NCI-H526 (cell line): Measurements from ENCODE around the gene MAD1L1.

ENCODE experiments used
- DNase-seq, 2 experiments: peaks; one replicate each; lab custom pipeline; 2025; lab: John Stamatoyannopoulos, UW

Gene MAD1L1

DNA sequence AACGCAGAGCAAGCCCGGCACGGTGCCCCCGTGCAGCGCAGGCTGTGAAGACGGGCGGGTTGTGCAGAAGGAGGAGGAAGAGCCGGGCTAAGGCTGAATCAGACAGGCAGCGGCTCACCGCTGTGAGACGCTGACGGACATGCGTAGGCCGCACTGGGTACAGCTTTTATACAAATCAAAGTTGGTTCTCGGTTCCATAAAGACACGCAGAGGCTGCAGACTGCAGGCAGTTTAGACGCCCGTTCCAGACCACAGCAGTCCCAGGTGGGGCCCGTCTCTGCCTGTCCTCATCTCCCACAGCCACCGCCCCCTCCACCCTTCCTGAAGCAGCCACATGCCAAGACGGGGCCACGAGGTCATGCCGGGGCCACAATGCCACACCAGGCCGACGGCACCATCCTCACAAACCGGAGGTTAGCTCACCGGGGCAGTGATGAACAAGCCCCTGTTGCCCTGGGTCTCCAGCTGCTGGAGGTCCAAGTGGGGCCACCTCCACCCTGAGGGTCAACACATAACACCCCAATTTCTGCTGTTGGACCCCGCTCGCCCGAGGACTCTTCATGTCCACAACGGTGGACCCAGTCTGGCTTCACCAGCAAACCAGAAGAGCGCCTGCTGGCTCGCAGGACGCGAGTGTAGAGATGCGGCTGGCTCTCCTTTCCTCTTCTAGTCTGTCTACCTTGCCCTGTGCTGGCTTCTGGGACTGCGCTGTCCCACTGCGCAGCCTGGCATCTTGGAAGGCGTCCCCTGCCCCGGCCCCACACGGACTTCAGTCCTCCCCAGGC, 335.5 kb downstream of the MAD1L1 start:
- no peak for DNase-seq

DNA sequence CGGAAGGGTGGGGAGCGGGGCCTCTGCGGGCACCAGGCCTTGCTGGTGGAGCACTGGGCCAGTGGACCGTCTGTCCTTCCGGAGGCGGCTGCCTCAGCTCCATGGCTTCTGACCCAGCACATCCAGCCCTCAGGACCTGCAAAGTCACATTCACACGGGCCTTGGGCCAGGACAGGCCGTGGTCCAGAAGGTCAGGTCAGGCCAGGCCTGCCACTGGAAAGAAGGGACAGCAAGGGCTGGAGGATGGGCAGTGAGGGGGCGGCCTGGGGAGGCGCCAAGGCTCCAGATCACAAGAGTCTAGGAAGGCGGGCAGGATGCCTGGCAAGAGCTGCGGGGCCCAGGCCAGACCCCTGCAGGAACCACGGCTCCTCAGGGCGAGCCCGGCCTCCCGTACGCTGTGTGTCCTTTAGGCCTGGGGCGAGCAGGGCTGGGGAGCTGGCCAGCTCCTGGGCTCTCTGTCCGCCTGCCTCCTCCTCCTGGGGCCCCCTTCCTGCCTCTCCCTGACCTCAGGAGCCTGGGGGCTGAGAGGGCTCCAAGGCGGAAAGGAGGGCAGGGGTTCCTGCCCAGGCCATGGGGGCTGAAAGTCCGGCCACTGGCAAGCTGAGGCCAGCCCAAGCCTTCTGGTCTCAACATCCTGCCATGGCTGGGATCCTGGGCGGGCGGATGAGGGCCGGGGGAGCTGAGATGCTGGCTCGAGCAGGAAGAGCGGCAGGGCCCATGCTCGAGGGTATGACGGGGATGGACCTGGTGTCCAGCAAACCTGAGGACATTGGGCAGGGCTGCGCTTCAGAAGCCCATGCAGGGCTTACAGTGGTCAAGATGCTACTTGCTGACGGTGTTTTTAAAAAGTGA, 336.9 kb downstream of the MAD1L1 start:
- DNase-seq: no peak

DNA sequence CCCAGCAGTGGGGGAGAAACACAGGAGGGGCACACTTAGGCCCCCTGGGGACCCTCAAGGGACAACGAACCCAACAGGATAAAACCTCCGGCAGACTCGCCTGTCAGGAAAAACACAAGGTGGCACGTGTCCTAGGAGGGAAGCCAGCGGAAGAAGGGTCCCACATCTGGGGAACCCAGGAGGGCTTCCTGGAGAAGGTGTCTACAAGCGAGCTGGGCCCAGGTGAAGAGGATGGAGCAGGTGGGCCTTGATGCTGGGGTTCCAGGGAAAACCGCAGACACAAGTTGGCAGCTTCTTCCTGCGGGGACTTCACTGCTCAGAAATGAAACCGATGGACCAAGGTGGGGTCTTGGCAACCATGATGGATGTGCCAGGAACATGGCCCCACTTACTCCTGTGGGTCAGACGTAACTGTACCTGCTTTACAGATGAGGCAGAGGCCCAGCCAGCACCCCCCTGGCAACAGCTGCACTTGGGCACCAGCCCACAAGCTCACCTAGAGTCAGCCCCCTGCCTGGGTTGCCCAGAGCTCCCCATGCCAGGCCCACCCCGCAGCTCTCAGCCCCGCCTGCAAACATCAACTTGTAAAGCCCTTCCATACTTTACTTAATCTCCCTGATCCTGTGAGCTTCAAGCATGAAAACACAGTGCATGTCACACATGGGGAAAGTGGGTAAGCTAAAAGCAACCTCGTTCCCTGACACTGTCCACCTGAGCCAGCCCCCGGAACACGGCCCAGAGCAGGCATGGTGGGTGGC, 337.7 kb downstream of the MAD1L1 start:
- DNase-seq: no peak

DNA sequence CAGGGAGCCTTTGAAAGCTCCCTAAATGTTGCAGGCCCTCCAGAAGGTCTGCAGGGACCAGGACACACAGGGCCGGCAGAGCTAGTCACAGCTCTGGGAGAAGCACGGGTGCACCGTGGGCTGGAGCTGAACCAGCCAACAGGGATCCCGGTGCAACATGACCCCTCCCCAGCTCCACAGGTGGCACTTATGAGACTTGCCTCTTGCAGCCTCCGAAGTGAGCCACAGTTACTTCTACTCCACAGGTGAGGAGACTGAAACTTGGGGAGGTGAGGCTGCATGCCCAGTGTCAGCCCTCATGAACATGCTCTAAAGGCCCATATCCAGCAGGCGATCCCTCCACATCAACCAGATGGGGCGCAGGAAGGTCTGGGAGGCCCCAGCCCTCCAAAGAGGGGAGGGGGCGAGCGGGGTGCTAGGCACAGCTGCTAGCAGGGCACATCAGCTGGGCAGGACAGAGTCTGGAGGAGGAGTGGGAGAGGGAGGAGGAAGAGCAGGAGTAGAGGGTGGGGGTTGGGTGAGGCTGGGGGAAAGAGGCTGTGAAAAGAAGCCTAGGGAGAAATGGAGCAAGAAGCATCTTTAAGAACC, 338.3 kb downstream of the MAD1L1 start:
- DNase-seq: no peak

DNA sequence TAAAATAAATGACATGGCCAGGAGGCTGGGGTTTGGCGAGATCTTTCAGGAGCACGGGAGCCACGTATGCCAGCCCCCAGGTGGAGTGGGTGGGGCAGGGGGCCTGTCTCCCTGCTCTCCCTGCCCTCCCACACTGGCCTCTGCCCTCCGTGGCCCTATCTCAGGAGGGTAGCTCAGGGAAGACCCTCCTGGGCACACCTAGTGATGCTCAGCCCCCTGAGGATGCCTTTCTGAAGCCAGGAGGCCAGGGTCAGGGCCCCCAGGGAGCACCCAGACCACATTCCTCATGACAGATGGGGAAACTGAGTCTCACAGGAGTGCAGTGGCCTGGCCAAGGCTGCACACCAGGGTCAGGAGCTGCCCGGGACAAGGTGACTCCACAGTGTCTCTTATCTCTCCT, 339.3 kb downstream of the MAD1L1 start:
- DNase-seq: no peak

DNA sequence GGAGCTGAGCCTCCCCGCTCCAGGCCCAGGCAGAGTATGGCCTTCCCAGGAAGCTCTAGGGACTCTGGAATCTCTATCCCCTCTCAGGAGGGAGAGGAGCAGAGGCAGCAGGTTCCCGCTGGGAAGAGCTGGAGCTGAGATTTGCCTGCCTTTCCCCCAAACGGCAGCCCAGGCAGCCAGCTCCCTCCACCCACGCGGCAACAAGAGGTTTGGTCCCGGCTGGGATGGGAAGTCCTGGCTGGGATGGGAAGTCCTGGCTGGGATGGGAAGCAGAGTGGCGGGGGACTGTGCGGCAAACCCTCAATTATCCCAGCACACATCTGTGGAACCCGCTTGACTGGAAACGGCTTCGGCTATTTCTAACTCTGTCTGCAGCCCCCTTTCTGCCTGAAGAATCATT, 339.7 kb downstream of the MAD1L1 start:
- DNase-seq: no peak

DNA sequence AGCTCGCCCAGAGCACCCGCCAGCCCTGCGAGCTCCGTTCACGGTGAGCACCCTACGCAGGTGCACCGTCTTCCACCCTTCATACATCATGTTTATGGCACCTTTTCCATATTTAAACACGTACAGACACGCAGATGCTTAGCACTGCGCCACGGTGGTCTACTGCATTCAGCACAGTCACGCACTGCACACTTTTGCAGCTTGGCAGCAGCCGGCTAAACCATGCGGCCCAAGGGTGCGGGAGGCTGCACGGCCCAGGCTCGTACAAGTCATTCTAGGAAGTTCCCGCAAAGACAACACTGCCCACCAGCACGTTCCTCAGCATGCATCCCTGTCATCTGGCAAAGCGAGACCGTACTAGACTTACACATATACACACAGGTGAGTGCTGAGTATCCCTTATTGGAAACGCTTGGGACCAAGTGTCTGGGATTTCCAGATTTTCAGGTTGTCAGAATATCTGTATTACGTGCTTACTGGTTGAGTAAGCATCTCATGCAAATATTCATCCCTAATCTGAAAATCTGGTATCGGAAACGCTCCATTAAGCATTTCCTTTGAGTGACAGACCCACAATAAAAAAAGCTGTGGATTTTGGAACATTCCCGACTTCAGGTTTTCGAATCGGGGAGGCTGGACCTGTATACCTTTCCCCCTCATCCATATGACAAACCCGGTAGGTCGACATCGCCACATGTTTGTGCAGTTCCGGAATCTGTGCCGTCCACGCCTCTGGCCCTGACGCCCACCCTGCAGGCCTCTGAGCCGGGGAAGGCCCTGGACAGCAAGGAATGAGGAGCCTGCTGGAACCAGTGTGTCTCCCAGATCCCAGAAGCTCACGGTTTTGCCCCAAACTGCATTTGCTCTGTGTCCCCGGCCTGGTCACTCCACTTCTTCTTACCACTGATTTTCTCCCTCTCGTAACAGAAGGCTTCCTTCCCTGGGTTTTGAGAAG, 340.5 kb downstream of the MAD1L1 start:
- peak in 1 of 2 experiments; percentile 24 for DNase-seq

DNA sequence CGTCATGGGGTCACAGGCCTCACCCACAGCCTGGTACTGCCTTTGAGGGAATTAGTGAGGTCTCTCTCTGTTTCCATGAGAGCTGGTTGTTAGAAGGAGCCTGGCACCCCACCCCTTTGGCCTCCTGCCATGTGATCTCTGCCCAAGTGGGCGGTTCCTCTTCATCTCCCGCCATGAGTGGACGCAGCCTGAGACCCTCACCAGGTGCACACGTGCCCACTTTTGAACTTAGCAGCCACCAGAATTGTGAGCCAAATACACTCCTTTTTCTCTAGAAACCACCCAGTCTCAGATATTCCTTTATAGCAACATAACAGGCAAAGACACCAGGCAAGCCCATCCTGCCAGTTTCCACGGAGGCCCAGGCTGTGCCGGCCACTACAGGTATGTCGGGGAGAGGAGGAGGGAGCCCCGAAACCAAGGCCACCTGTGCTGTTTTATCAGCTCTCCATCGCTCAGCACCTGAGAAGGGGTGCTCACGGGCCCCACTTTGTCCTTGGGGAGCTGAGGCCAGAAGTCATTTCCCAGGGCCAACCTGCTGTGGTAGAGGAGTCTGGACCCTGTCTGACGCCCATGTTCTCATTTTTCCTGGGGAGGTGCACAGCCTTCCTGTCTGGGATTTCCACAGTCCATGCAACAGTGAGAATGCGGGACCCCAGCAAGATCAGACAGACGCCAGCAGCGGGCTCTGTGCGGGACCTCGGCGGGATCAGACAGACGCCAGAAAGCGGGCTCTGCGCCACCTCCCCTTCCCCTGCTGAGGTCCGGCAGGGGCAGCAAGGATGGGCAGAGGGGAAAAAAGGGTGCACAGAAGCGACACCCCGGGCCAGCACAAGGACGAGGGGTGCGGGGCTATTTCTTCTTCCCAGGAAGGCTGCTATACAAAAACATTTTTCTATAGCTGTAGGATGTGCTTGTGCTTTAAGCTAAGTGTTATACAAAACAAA, 342.2 kb downstream of the MAD1L1 start:
- no peak for DNase-seq

DNA sequence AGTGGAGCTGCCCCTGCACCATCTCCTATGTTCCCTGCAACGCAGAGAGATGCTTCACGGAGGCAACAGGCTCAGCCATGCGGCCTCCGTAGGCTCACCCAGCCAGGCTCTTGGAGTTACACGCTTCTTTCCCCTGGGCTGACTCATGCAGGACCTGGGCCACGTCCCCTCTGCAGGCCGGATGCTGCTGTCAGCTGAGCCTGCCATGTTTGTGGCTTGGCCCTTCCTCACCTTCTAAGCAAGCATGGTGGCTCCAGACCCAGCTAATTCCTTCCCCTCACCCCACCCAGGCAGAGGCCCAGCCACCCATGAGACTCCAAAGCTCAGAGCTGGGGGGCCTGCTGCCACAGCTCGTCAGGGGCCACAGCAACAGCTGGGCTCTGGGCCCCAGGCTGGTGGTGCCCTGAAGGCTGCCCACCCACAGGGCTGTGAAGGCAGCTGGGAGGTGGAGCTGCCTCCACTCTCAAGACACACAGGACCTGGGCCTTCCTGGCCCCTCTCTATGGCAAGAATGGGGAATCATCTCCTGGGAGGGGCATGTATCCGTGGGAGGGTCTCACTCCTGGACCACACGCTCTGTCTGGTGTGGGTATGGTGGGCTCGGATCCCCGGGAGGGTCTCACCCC, 343.1 kb downstream of the MAD1L1 start:
- DNase-seq: no peak

DNA sequence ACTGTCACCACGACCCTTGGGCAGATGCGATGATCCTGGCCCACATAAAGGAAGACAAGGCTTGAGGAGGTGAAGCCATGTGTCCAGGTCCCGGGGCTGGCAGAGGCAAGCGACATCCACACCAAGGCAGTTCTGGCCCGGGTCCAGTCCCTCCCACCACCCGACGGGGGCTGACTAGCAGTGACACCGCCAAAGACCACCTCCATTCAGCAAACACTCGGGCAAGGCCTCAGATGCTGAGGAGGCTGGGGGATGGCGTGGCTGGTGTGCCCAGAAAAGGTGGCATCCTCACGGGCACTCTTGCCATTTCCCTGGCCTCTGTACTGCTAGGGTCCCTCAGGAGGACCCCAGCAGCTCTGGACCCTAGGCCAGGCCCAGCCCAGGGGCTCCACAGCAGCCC, 343.7 kb downstream of the MAD1L1 start:
- DNase-seq: no peak

DNA sequence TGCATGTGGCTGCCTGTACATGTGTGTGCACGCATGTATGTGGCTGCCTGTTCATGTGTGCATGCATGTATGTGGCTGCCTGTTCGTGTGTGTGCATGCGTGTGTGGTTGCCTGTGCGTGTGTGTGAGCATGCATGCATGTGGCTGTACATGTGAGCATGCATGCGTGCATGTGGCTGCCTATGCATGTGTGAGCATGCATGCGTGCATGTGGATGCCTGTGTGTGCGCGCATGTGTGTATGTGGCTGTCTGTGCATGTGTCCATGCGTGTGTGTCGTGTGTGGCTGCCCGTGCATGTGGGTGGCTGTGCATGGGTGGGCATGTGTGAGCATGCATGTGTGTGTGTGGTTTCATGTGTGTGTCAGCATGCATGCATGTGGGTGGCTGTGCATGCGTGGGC, 344.3 kb downstream of the MAD1L1 start:
- DNase-seq: no peak

DNA sequence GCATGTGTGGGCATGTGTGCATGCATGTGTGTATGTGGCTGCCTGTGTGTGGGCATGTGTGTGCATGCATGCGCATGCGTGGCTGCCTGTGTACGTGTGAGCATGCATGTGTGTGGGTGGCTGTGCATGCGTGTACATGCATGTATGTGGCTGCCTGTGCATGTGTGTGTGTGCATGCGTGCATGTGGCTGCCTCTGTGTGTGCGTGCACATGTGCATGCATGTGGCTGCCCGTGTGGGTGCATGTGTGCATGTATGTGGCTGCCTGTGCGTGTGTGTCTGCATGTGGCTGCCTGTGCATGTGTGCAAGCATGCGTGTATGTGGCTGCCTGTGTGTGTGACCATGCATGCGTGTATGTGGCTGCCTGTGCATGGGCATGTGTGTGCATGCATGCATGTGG, 345.5 kb downstream of the MAD1L1 start:
- DNase-seq: no peak

DNA sequence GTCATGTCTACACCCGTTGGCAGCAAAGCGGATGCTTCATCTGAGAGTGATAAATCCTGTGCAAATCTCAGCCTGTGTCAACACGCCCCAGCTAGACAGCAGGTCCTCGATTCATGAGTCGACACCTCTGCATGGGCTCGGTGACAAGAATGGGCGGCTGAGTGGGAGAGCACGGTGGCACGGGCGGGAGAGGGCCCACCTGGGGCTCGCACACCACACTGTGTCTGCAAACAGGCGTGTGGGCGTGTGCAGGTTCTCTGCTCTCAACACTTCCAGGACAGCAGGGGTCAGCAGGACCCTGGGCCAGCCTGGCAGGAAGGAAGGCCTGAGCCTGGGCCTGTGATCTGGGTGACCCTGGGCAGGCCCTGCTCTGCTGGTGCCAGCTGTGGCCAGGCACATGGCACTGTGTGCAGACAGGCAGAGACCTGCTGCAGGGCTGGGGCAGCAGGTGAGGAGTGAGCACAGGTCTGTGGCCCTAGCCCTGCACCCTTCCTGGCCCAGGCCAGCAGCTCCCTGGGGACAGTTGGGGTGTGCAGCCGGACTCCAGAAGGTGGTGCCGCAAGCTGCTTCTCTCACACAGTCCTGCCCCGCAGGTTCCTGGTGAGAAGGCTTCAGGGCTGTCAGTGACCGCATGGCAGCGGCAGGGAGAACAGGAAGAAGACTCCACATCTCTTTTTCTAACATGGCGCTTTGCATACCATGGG, 346.2 kb downstream of the MAD1L1 start:
- no peak for DNase-seq

DNA sequence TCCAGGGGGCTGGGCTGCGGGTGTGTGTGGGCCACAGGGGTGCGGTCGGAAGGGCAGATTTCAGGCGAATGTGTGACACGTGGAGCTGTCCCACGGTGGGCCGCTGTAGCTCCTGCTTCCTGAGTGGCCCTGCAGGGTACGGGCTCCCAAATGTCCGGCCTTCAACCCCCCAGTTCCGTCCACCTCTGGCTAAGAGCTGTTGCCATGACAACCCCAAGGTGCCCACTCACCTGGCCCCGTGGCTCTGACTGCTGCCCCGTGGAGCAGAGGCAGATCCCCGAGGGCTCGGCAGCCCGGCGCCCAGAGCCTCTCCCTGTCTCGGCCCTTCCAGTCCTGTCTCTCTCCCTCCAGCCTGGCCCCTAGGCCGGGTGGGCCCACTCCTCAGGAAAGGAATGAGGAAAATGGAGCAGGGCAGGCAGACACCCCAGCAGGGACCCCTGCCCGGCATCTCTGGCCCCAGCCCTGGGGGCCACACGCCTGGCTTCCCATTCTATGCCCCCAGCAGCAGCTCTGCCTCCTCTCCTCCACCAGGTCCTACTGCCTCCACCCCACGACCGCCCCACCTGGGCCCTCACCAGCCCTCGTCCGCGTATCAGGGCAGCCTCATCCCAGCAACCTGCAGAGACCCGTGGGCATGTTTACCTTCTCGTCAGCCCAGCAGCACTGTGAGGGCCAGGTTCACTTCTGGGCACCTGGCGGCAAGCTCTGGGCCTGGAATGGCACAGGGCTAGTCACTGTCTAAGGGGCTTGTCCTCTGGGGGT, 347.1 kb downstream of the MAD1L1 start:
- DNase-seq: no peak

DNA sequence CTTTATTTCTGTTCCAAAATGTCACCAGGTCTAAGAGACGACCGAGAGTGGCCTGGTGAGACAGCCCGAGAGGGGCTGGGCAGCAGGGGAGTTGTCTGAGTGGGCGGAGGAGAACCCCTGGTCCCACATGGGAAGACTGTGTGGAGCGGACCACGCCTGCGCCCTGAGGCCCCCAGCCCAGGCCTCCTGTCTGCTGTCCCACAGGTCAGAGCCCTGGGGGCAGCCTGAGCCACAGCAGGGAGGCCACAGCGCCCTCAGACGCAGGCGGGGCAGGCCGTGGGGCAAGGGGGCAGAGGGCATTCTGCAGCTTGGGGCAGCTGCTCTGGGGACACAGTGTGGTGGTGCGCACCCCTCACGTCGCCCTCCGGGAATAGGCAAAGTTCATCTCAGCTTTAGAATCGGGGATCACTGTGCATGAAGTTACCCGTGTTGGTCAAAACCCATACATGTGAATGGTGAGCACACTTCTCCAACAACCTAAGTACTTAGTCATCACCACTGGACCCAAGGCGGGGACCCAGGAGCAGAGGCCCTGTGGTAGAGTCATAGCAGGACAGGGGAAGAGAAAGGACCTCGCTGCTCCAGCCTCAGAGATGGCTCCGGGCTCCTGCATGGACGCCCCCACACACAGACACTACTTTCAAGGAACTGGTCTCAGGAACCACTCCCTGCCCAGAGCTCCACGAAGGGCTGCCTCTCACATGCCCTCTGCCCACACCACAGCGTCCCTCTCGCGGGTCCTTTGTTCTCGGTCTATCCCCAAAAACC, 348.0 kb downstream of the MAD1L1 start:
- DNase-seq: no peak

DNA sequence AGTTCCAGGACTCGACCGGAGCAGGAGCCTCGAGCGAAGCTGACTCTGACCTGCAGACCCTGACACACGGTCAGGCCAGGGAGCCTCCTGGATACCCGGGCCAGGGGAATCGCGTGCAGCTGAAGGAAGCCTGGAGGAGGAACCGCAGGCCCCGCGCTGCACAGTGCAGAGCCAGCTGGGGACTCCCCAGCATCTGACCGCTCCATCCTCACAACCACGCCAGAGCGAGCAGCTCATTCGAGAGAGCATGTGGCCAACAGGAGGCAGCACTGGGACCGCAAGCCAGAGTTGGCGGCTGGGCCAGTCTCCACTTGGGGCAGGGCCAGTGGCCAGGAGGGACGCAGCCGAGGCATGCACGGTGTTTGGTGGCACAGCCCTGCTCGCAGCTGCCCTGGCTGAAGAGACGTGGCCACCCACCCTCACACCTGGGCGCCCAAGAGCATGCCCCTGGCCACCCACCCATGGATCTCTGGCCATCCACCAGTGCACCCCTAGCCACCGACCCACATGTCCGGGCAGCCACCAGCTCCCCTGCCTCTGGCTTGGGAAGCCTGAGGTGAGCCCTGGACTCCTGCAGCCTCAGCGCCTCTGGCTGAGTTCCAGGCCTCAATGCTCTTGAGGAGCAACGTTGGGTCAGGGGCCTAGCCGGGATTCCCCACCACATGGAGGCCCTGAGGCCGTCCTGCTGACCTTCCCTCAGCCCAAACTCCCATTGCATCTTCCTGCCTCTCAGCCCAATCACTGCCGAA, 348.7 kb downstream of the MAD1L1 start:
- DNase-seq: no peak
